ENCODE data around the gene RPGRIP1. TPM values are rescaled to one million over a fixed set of nuclear protein-coding genes. Genes with fewer than 3 reads are reported as not detected.
"Not testable (repeated sequence)": the region's sequence is repeated elsewhere in the genome, so short reads cannot be mapped to it uniquely, and the experiment has no call there.

Gene RPGRIP1
- total RNA-seq, result 0.39 and 0.76 TPM in 2 replicates

GRCh38 chr14:21279783-21280182 lies at the start of gene RPGRIP1:
Gene RPGRIP1 (plus strand): TSS chr14:21280083. CDS start chr14:21287977, 7,894 bp downstream.
- no peak for DNase-seq (ENCODE audit: low read depth in 2 of 2)

GRCh38 chr14:21231020-21231652 lies 48.7 kb upstream of the RPGRIP1 start:
- DNase-seq (ENCODE audit: low read depth in 2 of 2), result no peak

GRCh38 chr14:21233457-21234076 lies 46.3 kb upstream of the RPGRIP1 start:
- peak; percentile 10 to 17 for DNase-seq (ENCODE audit: low read depth in 2 of 2)

GRCh38 chr14:21234112-21234511 lies 45.8 kb upstream of the RPGRIP1 start:
- no peak for DNase-seq (ENCODE audit: low read depth in 2 of 2)

GRCh38 chr14:21236948-21237797 lies 42.7 kb upstream of the RPGRIP1 start:
- DNase-seq (ENCODE audit: low read depth in 2 of 2), result no peak

GRCh38 chr14:21238823-21239518 lies 40.9 kb upstream of the RPGRIP1 start:
- no peak for DNase-seq (ENCODE audit: low read depth in 2 of 2)

GRCh38 chr14:21240417-21240816 lies 39.5 kb upstream of the RPGRIP1 start:
- DNase-seq (ENCODE audit: low read depth in 2 of 2), result no peak

GRCh38 chr14:21241218-21241819 lies 38.6 kb upstream of the RPGRIP1 start:
- DNase-seq (ENCODE audit: low read depth in 2 of 2), result peak; percentile 24 to 31

GRCh38 chr14:21244544-21244943 lies 35.3 kb upstream of the RPGRIP1 start:
- DNase-seq (ENCODE audit: low read depth in 2 of 2), result no peak

GRCh38 chr14:21245813-21246212 lies 34.1 kb upstream of the RPGRIP1 start:
- DNase-seq (ENCODE audit: low read depth in 2 of 2), result no peak

GRCh38 chr14:21248338-21248737 lies 31.5 kb upstream of the RPGRIP1 start:
- DNase-seq (ENCODE audit: low read depth in 2 of 2), result no peak

GRCh38 chr14:21248739-21249411 lies 31.0 kb upstream of the RPGRIP1 start:
- DNase-seq (ENCODE audit: low read depth in 2 of 2), result no peak

GRCh38 chr14:21251215-21251614 lies 28.7 kb upstream of the RPGRIP1 start:
- no peak for DNase-seq (ENCODE audit: low read depth in 2 of 2)

- DNase-seq (ENCODE audit: low read depth in 2 of 2), result no peak
Measured at GRCh38 chr14:21252149-21252548, 27.7 kb upstream of the RPGRIP1 start.

- DNase-seq (ENCODE audit: low read depth in 2 of 2), result no peak
Measured at GRCh38 chr14:21255385-21256101, 24.3 kb upstream of the RPGRIP1 start.

- not testable (repeated sequence) for DNase-seq (ENCODE audit: low read depth in 2 of 2)
Measured at GRCh38 chr14:21256102-21256447, 23.8 kb upstream of the RPGRIP1 start.

GRCh38 chr14:21256539-21257393 lies 23.1 kb upstream of the RPGRIP1 start:
- DNase-seq (ENCODE audit: low read depth in 2 of 2), result no peak

- DNase-seq (ENCODE audit: low read depth in 2 of 2), result no peak
Measured at GRCh38 chr14:21257394-21257909, 22.4 kb upstream of the RPGRIP1 start.

All from dermis microvascular lymphatic vessel endothelial cell (primary cell).